Spleen (tissue), 7 donors: ENCODE data around the gene DAAM2.

ENCODE experiments used
- POLR2A ChIP-seq, 3 donors: fragments of 450-650 bp; IDR thresholded peaks; one replicate each; pipeline ENCODE4 v1.5.1; 2017; ENCODE audit warnings: antibody characterized with exemption in 3 of 3, mild to moderate bottlenecking in 1 of 3
- TF ChIP-seq, protein P1 (sequence below), 11 experiments: fragments of 200-600 bp in 7 of 11; fragments of 450-650 bp in 4 of 11; sonication (generic) in 4 of 11; IDR thresholded peaks in 8 of 11; conservative IDR thresholded peaks in 3 of 11; 1 replicate in 7 of 11; 2 replicates in 4 of 11; pipeline versions ENCODE4 v1.4.0 to v1.8.0; 2016 to 2021; ENCODE audit warnings: antibody characterized with exemption in 11 of 11, inconsistent platforms in 4 of 11, mild to moderate bottlenecking in 1 of 11
- donor health status: DM: no; HTN: no; CAD: no; lungs with moderate emphysema.
- donor health status: DM: no; HTN: no; CAD: no.
- donor health status: DM: no; HTN: no; CAD: no.

DNA sequence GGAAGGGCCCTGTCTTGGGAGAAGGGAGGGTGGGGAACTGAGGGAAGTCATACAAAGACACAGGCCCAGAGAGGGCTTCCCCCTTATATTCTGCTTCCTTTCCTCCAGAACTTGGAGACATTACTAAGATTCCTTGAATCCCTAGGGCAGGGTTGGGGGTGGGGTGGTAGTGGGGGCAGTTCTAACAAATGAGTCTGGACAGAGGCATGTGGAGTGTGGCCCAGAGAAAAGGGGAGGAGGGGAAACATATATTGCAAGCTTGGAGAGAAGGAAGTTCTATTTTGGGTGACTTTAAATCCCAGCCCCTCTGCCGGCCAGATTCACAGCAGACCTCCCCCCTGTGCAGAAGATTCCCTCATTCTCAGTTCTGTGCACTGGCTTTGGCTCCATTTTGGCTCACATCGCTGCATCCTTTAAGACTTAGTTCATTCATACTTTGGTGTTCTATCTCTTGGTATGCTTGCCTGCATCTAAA, 43.7 kb downstream of the DAAM2 start:
- TF ChIP-seq POLR2A (IDR thresholded peaks at IDR 0.05), result no peak
- TF ChIP-seq, protein P1, sequence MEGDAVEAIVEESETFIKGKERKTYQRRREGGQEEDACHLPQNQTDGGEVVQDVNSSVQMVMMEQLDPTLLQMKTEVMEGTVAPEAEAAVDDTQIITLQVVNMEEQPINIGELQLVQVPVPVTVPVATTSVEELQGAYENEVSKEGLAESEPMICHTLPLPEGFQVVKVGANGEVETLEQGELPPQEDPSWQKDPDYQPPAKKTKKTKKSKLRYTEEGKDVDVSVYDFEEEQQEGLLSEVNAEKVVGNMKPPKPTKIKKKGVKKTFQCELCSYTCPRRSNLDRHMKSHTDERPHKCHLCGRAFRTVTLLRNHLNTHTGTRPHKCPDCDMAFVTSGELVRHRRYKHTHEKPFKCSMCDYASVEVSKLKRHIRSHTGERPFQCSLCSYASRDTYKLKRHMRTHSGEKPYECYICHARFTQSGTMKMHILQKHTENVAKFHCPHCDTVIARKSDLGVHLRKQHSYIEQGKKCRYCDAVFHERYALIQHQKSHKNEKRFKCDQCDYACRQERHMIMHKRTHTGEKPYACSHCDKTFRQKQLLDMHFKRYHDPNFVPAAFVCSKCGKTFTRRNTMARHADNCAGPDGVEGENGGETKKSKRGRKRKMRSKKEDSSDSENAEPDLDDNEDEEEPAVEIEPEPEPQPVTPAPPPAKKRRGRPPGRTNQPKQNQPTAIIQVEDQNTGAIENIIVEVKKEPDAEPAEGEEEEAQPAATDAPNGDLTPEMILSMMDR (IDR thresholded peaks at IDR 0.05 in 8 of 11, conservative IDR thresholded peaks at IDR 0.05 in 3 of 11), result no peak
